EH (cell line): ENCODE data around the gene XPNPEP2.

Experiments
- DNase-seq: peaks from one replicate; pipeline ENCODE4 v3.0.0-alpha.2; 2015; ENCODE audit warnings: low read depth

Gene XPNPEP2

DNA sequence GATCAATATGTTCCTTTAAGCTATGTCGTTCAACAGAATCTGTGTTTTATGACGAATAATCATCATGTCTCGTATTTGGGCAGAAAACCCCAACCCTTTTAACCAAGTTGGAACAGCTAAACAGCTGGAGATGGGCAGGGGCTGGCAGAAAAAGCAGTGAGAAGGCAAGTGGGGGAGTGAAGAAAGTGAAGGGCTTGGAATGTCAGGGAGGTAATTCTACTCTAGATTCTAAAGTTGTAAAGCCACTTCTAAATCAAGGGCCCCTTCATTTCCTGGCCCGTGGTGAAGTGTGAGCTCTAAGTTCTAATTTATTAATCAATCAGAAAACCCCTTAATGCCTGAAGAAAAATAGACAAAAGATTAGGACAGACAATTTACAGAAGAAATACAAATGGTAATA is 61.4 kb downstream of the XPNPEP2 start:
- DNase-seq = no peak

DNA sequence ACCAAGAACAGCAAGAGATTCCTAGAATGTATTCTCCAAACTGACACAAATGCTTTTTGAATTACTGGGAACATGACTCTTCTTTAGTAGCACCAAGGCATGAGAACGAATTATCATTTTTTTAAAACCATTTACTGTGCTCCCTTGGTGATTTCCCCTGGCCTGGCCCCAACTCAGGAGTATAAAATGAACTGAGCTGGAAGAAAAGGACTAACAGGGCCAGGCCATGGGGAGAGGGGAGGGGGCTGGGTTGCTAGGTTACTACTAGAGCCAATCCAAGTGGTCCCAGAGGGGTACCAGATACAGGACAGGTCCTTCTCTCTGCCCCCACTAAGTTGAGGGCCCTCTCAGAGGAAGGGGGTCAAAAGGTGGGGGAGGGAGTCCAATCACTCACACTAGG is 64.1 kb downstream of the XPNPEP2 start:
- no peak for DNase-seq

DNA sequence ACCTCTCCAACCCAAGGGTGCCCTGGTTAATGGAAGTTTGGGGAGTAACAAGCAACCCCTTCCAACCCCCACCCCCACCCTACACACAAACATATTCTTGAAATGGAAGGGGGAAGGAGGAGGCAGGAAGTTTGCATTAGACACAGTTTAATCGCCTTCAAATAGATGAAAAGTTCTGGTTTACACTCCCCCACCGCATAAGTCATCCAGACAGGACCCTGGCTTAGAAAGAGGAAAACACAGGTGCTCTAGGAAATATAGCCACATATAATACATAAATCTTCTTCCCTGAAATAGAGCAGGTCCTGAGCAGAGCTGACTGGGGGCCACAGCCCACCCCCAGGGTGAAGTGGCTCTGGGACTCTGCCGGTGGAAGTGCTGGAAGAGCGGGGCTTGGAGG is 66.0 kb downstream of the XPNPEP2 start:
- no peak for DNase-seq

DNA sequence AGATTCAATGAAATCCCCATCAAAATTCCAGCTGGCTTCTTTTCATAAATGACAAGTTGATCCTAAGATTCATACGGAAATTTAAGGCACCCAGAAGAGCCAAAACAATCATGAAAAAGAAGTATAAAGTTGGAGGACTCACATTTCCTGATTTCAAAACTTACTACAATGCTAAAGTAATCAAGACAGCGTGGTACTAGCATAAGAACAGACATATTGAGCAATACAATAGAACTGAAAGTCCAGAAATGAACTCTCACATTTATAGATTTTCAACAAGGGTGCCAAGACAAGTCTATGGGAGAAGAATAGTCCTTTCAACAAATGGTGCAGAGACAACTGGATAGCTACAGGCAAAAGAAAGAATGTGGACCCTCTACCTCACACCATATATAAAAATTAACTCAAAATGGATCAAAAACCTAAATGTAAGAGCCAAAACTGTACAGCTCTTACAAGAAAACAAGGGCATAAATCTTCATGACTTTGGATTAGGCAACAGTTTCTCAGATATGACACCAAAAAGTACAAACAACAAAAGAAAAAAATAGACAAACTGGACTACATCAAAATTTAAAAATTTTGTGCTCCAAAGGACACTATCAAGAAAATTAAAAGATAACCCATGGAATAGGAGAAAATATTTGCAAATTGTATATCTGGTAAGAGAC is 69.5 kb downstream of the XPNPEP2 start:
- no peak for DNase-seq

DNA sequence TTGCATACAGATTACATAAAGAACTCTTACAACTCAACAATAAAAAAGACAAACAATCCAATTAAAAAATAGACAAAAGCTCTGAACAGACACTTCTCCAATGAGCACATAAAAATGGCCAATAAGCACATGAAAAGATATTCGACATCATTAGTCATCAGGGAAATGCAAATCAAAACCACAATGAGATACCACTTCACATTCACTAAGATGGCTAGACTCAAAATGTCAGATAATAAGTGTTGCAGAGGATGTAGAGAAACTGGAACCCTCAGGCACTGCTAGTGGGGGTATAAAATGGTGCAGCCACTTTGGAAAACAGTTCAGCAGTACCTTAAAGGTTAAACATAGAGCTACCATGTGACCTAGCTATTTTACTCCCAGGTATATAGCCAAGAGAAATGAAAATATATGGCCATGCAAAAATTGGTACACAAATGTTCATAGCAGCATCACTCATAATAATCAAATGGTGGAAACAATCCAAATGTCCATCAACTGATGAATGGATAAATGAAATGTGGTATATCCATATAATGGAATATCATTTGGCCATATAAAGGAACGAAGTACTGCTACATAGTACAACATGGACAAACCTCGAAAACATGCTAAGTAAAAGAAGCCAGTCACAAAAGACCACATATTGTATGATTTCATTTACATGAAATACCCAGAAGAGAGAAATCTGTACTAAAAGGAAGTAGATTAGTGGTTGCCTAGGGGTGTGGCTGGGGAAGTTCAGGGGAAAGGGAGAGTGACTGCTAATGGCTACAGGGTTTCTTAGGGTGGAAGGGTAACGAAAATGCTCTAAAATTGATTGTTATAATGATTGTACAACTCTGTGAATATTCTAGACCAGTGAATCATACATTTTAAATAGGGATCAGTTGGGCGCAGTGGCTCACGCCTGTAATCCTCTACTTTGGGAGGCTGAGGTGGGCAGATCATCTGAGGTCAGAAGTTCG is 70.3 kb downstream of the XPNPEP2 start:
- peak; percentile 30 for DNase-seq

DNA sequence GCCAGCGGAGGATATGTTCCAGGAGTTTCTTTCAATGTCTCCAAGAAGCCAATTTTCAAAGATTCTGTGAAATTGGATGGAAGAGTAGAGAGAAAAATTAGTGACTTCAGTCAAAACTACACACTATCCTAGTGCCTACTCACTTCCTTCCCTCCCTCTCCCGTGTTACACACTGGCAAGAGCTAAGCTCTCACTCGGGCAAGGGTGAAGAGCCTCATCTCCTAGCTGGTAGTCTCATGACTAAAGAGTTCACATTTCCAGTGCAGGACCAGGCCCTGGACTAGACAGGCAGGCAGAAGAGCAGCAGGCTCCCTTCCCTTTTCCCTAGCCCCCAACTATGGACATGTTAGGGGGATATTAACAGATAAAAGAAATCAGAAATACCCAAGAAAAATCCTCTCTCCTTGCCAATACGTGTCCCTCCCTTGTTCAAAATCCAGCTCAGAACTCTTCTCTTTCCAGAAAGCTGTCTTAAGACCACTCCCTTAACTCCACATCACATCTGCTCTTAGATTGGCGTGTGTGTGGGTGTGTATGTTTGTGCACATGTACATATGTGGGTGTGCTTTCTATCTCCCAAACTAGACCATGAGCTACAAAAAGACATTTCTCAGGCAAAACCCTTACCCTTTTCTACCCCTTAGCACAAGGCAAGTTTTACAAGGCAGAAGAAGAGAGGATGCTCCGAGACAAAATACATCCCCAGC is 75.0 kb downstream of the XPNPEP2 start:
- DNase-seq = no peak

DNA sequence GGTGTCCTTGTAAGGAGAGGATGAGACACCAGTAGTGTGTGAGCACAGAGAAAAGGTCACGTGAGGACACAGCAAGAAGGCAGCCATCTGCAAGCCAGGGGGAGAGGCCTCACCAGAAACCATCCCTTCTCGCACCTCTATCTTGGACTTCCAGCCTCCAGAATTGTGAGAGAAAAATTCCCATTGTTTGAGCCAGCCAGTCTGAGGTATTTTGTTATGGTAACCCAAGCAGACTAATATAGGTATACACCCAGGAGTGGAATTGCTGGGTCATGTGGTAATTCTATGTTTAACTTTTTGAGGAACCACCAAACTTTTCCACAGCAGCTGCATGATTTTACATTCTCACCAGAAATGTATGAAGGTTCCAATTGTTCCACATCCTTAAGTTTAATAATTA is 79.3 kb downstream of the XPNPEP2 start:
- DNase-seq = peak; percentile 6
